Progenitor cell of endocrine pancreas (in vitro differentiated cells): ENCODE measurements around the gene PSMF1. TPM values are rescaled to one million over a fixed set of nuclear protein-coding genes. Genes with fewer than 3 reads are reported as not detected.
A peak's percentile ranks its signal among the peaks of the same experiment; 100 is the strongest.

Source experiments
- DNase-seq: peaks from one replicate; pipeline ENCODE4 v3.0.0; 2021; ENCODE audit warnings: low spot score; ENCODE audit not compliant: unreplicated experiment
- H3K27ac Mint-ChIP-seq: 2 replicates; pipeline ENCODE4 v1.8.0; 2021; ENCODE audit warnings: mild to moderate bottlenecking, moderate library complexity, mixed read lengths
- H3K27me3 Mint-ChIP-seq: 2 replicates; pipeline ENCODE4 v1.8.0; 2021; ENCODE audit warnings: mixed read lengths
- H3K36me3 Mint-ChIP-seq: 2 replicates; pipeline ENCODE4 v1.8.0; 2022; ENCODE audit warnings: mixed read lengths; ENCODE audit not compliant: insufficient read depth
- H3K4me1 Mint-ChIP-seq: 2 replicates; pipeline ENCODE4 v1.8.0; 2021; ENCODE audit warnings: low read depth, mixed read lengths
- H3K4me3 Mint-ChIP-seq: 2 replicates; pipeline ENCODE4 v1.8.0; 2021; ENCODE audit warnings: low read depth, mild to moderate bottlenecking, moderate library complexity, mixed read lengths
- H3K9me3 Mint-ChIP-seq: 2 replicates; pipeline ENCODE4 v1.8.0; 2021; ENCODE audit warnings: low read depth, mixed read lengths
- total RNA-seq: library from RNA; stranded (reverse); gene quantifications from 2 replicates; pipeline ENCODE4 v1.2.1, GENCODE V29; 2021
- TF ChIP-seq, protein P1 (sequence below): fragments of 200-600 bp; sonication (generic); IDR thresholded peaks from one replicate; pipeline ENCODE4 v1.5.0; 2021; ENCODE audit warnings: antibody characterized with exemption, mild to moderate bottlenecking; ENCODE audit not compliant: unreplicated experiment

PSMF1 gene
- total RNA-seq, 1 donor from 2014 or later = 92.5 TPM

DNA sequence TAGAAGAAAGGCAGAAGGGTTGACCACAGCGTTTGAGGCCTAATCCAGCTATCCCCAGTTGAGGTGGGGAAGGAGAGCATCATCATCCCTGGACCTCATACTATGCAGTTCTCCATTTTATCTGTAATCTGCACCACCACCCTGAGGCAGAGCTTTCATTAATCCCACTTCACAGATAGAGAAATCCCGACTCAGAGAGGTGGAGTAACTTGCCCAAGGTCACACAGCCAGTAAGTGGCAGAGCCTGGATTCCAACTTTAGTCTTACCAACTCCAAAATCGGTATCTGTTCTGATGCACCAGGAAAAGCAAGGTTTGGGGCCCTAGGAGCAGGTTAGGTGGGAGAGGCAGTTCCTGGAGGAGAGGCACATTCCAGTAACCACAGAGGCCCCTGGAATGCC lies 59.7 kb downstream of the PSMF1 start:
- H3K27ac Mint-ChIP-seq = no peak overlapping the region

DNA sequence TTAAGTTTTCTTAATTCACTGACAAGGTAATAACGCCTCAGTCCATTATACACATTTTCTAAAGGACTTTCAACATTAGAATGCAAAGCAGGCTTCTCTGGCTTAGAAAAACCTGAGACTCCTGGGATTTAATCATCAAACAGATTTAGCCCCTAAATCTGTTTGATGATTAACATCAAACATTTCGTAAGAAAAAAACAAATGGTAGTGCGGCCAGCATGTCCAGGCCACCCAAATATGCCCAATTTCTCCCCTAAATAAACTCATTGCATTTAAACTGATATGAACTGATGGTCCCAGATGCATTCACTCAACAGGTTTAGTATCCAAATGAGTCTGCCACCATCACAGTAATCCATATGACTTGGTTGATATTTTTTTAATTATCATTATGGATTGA lies 60.2 kb downstream of the PSMF1 start:
- Mint-ChIP-seq H3K9me3 (no peaks in the 10 kb centered on the region), H3K36me3 (no peaks in the 10 kb centered on the region), H3K4me3 (no peak overlapping the region), H3K27ac (no peak overlapping the region), H3K4me1 (no peaks in the 10 kb centered on the region), H3K27me3 (peaks cover 7% of the 10 kb centered on the region)
- TF ChIP-seq, protein P1, sequence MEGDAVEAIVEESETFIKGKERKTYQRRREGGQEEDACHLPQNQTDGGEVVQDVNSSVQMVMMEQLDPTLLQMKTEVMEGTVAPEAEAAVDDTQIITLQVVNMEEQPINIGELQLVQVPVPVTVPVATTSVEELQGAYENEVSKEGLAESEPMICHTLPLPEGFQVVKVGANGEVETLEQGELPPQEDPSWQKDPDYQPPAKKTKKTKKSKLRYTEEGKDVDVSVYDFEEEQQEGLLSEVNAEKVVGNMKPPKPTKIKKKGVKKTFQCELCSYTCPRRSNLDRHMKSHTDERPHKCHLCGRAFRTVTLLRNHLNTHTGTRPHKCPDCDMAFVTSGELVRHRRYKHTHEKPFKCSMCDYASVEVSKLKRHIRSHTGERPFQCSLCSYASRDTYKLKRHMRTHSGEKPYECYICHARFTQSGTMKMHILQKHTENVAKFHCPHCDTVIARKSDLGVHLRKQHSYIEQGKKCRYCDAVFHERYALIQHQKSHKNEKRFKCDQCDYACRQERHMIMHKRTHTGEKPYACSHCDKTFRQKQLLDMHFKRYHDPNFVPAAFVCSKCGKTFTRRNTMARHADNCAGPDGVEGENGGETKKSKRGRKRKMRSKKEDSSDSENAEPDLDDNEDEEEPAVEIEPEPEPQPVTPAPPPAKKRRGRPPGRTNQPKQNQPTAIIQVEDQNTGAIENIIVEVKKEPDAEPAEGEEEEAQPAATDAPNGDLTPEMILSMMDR = no peak
- no peak for DNase-seq

More for the DNA sequence above, 59.7 kb downstream of the PSMF1 start:
- Mint-ChIP-seq H3K4me1 (no peaks in the 10 kb centered on the region), H3K9me3 (no peaks in the 10 kb centered on the region), H3K36me3 (no peaks in the 10 kb centered on the region), H3K27me3 (peaks cover 3% of the 10 kb centered on the region), H3K4me3 (no peak overlapping the region)
- DNase-seq = no peak
- TF ChIP-seq, protein P1 = no peak

DNA sequence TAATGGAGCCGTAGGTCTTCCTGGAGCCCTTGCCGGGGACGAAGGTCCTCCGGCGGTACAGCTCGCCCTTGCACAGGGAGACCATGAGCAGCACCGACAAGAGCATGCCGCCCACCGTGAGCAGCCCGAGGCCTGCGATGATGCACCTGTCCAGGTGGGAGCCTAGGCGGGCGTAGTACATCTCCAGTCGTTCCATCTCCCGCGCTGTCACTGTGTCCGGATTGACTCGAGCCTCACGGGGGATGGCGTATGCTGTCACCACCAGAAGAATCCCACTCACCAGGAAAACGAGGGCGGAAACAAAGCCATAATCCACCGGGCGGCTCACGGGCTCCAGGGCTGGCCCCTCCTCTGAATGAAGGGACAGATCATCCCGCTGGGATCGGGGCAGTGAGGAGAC lies 62.5 kb downstream of the PSMF1 start:
- Mint-ChIP-seq H3K27me3 (peaks cover 17% of the 10 kb centered on the region), H3K27ac (no peak overlapping the region), H3K9me3 (no peaks in the 10 kb centered on the region), H3K4me3 (no peak overlapping the region), H3K36me3 (no peaks in the 10 kb centered on the region), H3K4me1 (peaks cover 8% of the 10 kb centered on the region)
- TF ChIP-seq, protein P1 = no peak
- DNase-seq = no peak

DNA sequence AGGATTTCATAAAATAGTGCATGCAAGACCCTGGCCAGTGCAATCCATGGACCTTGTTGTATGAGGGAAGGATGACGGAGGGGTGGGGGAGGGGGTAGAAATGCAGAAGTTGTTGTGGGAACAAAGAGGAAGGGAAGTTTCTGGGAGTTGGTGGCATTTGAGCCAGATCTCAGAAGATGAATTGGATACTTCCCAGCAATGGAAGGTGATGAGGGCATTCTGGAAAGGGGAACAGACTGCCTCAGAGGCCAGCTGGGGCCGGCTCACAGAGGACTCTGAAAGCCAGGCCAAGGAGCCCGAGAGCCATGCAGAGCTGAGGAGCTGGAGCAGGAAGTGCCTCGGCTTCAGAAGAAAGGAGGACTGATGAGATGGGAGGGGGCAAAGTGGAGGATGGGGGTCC lies 63.7 kb downstream of the PSMF1 start:
- Mint-ChIP-seq H3K9me3 (no peaks in the 10 kb centered on the region), H3K27me3 (peaks cover 17% of the 10 kb centered on the region), H3K36me3 (no peaks in the 10 kb centered on the region), H3K27ac (no peak overlapping the region), H3K4me1 (peaks cover 11% of the 10 kb centered on the region), H3K4me3 (no peak overlapping the region)
- TF ChIP-seq, protein P1 = no peak
- no peak for DNase-seq

DNA sequence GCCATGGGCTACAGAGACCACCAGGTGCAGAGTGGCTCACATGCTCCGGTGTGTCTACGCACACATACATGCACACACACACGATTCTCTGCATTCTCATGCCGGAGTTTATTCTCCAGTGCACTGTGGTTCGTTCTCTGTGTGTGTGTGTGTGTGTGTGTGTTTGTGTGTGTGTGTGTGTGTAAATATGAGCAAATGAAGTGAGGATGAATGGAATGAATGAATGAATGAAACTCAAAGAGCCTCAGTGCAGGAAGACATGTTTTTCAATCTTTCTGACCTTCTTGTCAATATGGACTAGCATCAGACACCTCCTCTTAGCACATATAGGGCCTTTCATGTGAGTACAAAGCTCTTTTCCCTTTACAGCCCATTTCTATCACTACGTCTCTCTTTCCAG lies 64.8 kb downstream of the PSMF1 start:
- Mint-ChIP-seq H3K27ac (no peak overlapping the region), H3K36me3 (no peaks in the 10 kb centered on the region), H3K4me1 (peaks cover 11% of the 10 kb centered on the region), H3K4me3 (peak overlapping the region; percentile 39), H3K9me3 (no peaks in the 10 kb centered on the region), H3K27me3 (peaks cover 17% of the 10 kb centered on the region)
- TF ChIP-seq, protein P1 = no peak
- DNase-seq = no peak
